Naive thymus-derived CD4-positive, alpha-beta T cell (primary cell): Measurements from ENCODE around the gene APOH. TPM values are rescaled to one million over a fixed set of nuclear protein-coding genes. Genes with fewer than 3 reads are reported as not detected.
A peak's percentile ranks its signal among the peaks of the same experiment; 100 is the strongest.

Experiments
- ATAC-seq: fragments of 150-1000 bp; cut with Tn5 transposase; 2 replicates; pipeline ENCODE4 v1.10.0; 2021; ENCODE audit warnings: mild to moderate bottlenecking, moderate library complexity
- CTCF ChIA-PET: fragments of 350-600 bp; sonication (Branson Sonifier 250); formaldehyde crosslinking; loops from one replicate; lab custom pipeline; 2021; ENCODE audit warnings: antibody characterized with exemption; lab: Charles Lee
- POLR2A ChIA-PET: fragments of 350-600 bp; sonication (Branson Sonifier 250); formaldehyde crosslinking; loops from one replicate; lab custom pipeline; 2021; ENCODE audit warnings: antibody characterized with exemption, inconsistent platforms; lab: Charles Lee
- DNase-seq, 9 donors: peaks; one replicate each; pipeline versions ENCODE4 v3.0.0 to v3.0.0-alpha.2; 2020 to 2022; ENCODE audit warnings: mixed read lengths in 1 of 9
- H3K27ac ChIP-seq: one replicate; pipeline ENCODE4 v1.7.0; 2013; ENCODE audit warnings: mild to moderate bottlenecking, low read depth, low read length, moderate library complexity
- H3K27me3 ChIP-seq, 2 donors: one replicate each; pipeline ENCODE4 v1.7.0; 2013; ENCODE audit warnings: low read length in 2 of 2, mild to moderate bottlenecking in 2 of 2, moderate library complexity in 2 of 2; ENCODE audit not compliant: control insufficient read depth in 2 of 2, insufficient read depth in 2 of 2
- H3K36me3 ChIP-seq, 3 experiments: 1 replicate in 2 of 3; 2 replicates in 1 of 3; pipeline ENCODE4 v1.7.0; 2013; ENCODE audit warnings: low read length in 3 of 3, mild to moderate bottlenecking in 3 of 3, moderate library complexity in 1 of 3; ENCODE audit not compliant: insufficient read depth in 3 of 3, control insufficient read depth in 2 of 3
- H3K4me1 ChIP-seq, 2 donors: one replicate each; pipeline ENCODE4 v1.7.0; 2013; ENCODE audit warnings: low read length in 2 of 2, mild to moderate bottlenecking in 2 of 2, moderate library complexity in 1 of 2; ENCODE audit not compliant: control insufficient read depth in 2 of 2, insufficient read depth in 2 of 2
- H3K4me3 ChIP-seq: 2 replicates; pipeline ENCODE4 v1.7.0; 2013; ENCODE audit warnings: mild to moderate bottlenecking, low read length
- H3K9me3 ChIP-seq, 3 experiments: 1 replicate in 2 of 3; 2 replicates in 1 of 3; pipeline ENCODE4 v1.7.0; 2013; ENCODE audit warnings: low read length in 3 of 3; ENCODE audit not compliant: control insufficient read depth in 2 of 3
- H3K27ac Mint-ChIP-seq, 9 donors: one replicate each; pipeline ENCODE4 v1.8.0; 2020 to 2022; ENCODE audit warnings: mixed read lengths in 9 of 9, mild to moderate bottlenecking in 8 of 9, moderate library complexity in 5 of 9, inconsistent platforms in 2 of 9
- H3K27me3 Mint-ChIP-seq, 5 donors: one replicate each; pipeline ENCODE4 v1.8.0; 2021 to 2022; ENCODE audit warnings: mixed read lengths in 5 of 5, mild to moderate bottlenecking in 1 of 5
- H3K36me3 Mint-ChIP-seq, 5 donors: one replicate each; pipeline ENCODE4 v1.8.0; 2020 to 2022; ENCODE audit warnings: mixed read lengths in 5 of 5, mild to moderate bottlenecking in 3 of 5, inconsistent platforms in 1 of 5
- H3K4me1 Mint-ChIP-seq, 7 donors: one replicate each; pipeline ENCODE4 v1.8.0; 2020 to 2022; ENCODE audit warnings: mixed read lengths in 7 of 7, mild to moderate bottlenecking in 3 of 7, inconsistent platforms in 1 of 7
- H3K4me3 Mint-ChIP-seq, 10 donors: one replicate each; pipeline ENCODE4 v1.8.0; 2020 to 2022; ENCODE audit warnings: mild to moderate bottlenecking in 10 of 10, mixed read lengths in 10 of 10, moderate library complexity in 6 of 10, inconsistent platforms in 2 of 10
- H3K9me3 Mint-ChIP-seq, 11 donors: one replicate each; pipeline ENCODE4 v1.8.0; 2020 to 2022; ENCODE audit warnings: mixed read lengths in 11 of 11, mild to moderate bottlenecking in 4 of 11, inconsistent platforms in 1 of 11, moderate library complexity in 1 of 11
- intact Hi-C, 2 donors: fragments of 100-400 bp; cut with micrococcal nuclease; formaldehyde crosslinking; loops; one replicate each; pipeline ENCODE4 v1.15.1; 2023
- polyA plus RNA-seq, 2 donors: library from polyadenylated mRNA; unstranded; fragments of 300-500 nt; fragmentation: Illumina TruSeq; gene quantifications; one replicate each; pipeline ENCODE4 v1.2.3, GENCODE V29; 2021
- total RNA-seq, 6 experiments: library from RNA in 5 of 6; stranded (reverse) in 5 of 6; gene quantifications; 1 replicate in 5 of 6; 2 replicates in 1 of 6; pipeline ENCODE4 v1.2.3 and lab custom pipeline; 2021 to 2026

Gene APOH
- total and polyA plus RNA-seq, 7 experiments from 2014 or later, result not detected

- POLR2A ChIA-PET, result interaction anchor here (0.7 to 0.9 kb wide), 2 partner anchors 56 to 267 kb away, joined by 3 read pairs; no protein-coding TSS in a partner anchor
These were observed 19.1 kb upstream of the APOH start for GRCh38 chr17:66248285-66248684.

GRCh38 chr17:66241839-66242238 is 12.6 kb upstream of the APOH start:
- Histone ChIP-seq H3K27me3 (no peaks in the 10 kb centered on the region), H3K4me3 (no peak overlapping the region), H3K27ac (no peak overlapping the region), H3K9me3 (no peaks in the 10 kb centered on the region), H3K4me1 (peaks cover 4 to 22% of the 10 kb centered on the region in 2 donors), H3K36me3 (no peaks in the 10 kb centered on the region)
- POLR2A ChIA-PET, result interaction anchor here (0.5 kb wide), 1 partner anchor 1959 kb away, joined by 3 read pairs; no protein-coding TSS in a partner anchor
- Mint-ChIP-seq H3K9me3 (peaks cover 0 to 2% (median 0%) of the 10 kb centered on the region in 11 donors), H3K27ac (peak overlapping the region in 1 of 9 donors; percentile 65), H3K4me1 (peaks cover 2 to 26% (median 21%) of the 10 kb centered on the region in 7 donors), H3K27me3 (peaks cover 0 to 4% (median 0%) of the 10 kb centered on the region in 5 donors), H3K36me3 (no peaks in the 10 kb centered on the region), H3K4me3 (no peak overlapping the region)
- intact Hi-C loops, result no loop called here
- ATAC-seq (no peak), DNase-seq (no peak)
- CTCF ChIA-PET, result interaction anchor here (0.6 to 1.0 kb wide), 2 partner anchors 37 to 42 kb away, joined by 3 read pairs; no protein-coding TSS in a partner anchor

More at GRCh38 chr17:66248285-66248684, 19.1 kb upstream of the APOH start:
- H3K27ac ChIP-seq, result no peak overlapping the region
- H3K36me3 ChIP-seq, result no peaks in the 10 kb centered on the region
- no peak for ATAC-seq
- no peaks in the 10 kb centered on the region for H3K27me3 ChIP-seq
- Mint-ChIP-seq H3K9me3 (peaks cover 0 to 1% (median 0%) of the 10 kb centered on the region in 11 donors), H3K36me3 (no peaks in the 10 kb centered on the region), H3K4me1 (peaks cover 2 to 58% (median 41%) of the 10 kb centered on the region in 7 donors), H3K4me3 (peak overlapping the region in 3 of 10 donors; percentile 17 to 42 (median 25)), H3K27ac (peak overlapping the region in 3 of 9 donors; percentile 54 to 89 (median 68)), H3K27me3 (peaks cover 0 to 2% (median 0%) of the 10 kb centered on the region in 5 donors)
- no peaks in the 10 kb centered on the region for H3K9me3 ChIP-seq
- peaks cover 8 to 27% of the 10 kb centered on the region in 2 donors for H3K4me1 ChIP-seq
- H3K4me3 ChIP-seq, result no peak overlapping the region
- CTCF ChIA-PET, result interaction anchor here (0.6 kb wide), 1 partner anchor 10 kb away, joined by 3 read pairs; no protein-coding TSS in a partner anchor
- intact Hi-C loops, result no loop called here
- DNase-seq, result no peak

DNA sequence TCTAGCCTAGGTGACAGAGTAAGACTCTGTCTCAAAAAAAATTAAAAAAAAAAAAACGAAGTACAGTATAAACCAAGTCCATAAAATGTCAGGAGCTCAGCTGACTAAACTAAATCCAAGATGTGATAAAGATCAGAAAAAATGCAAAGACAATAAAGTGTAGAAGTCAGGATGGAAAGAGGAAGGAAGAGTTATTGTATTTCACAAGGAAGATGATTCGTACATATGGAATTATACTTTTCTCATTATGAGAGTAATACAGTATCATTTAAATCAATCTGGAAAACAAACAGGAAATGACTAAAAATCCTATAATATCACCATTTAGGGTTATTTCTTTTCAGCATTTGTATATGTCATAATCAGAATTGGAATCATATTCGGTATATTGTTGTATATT is 11.4 kb upstream of the APOH start:
- Histone ChIP-seq H3K4me1 (peaks cover 0 to 11% of the 10 kb centered on the region in 2 donors), H3K27ac (no peak overlapping the region), H3K9me3 (no peaks in the 10 kb centered on the region), H3K36me3 (no peaks in the 10 kb centered on the region), H3K4me3 (no peak overlapping the region), H3K27me3 (no peaks in the 10 kb centered on the region)
- Mint-ChIP-seq H3K36me3 (no peaks in the 10 kb centered on the region), H3K4me1 (peaks cover 2 to 17% (median 12%) of the 10 kb centered on the region in 7 donors), H3K27me3 (peaks cover 0 to 4% (median 0%) of the 10 kb centered on the region in 5 donors), H3K27ac (peak overlapping the region in 1 of 9 donors; percentile 13), H3K4me3 (no peak overlapping the region), H3K9me3 (peaks cover 0 to 2% (median 0%) of the 10 kb centered on the region in 11 donors)
- CTCF ChIA-PET, result interaction anchor here (0.6 kb wide), 1 partner anchor 188 kb away, joined by 3 read pairs; no protein-coding TSS in a partner anchor
- POLR2A ChIA-PET, result no interaction called here
- intact Hi-C loops, result no loop called here
- DNase-seq, result no peak
- ATAC-seq, result no peak

- H3K4me1 Mint-ChIP-seq, result peaks cover 0 to 13% (median 7%) of the 10 kb centered on the region in 7 donors
- POLR2A ChIA-PET, result no interaction called here
- Histone ChIP-seq H3K9me3 (no peaks in the 10 kb centered on the region), H3K27me3 (no peaks in the 10 kb centered on the region), H3K36me3 (no peaks in the 10 kb centered on the region), H3K4me3 (no peak overlapping the region), H3K27ac (no peak overlapping the region), H3K4me1 (peaks cover 0 to 5% of the 10 kb centered on the region in 2 donors)
- CTCF ChIA-PET, result no interaction called here
- DNase-seq (no peak), ATAC-seq (no peak)
- no peak overlapping the region for H3K4me3 Mint-ChIP-seq
- intact Hi-C loops, result no loop called here
- no peaks in the 10 kb centered on the region for H3K36me3 Mint-ChIP-seq
- peaks cover 0 to 4% (median 0%) of the 10 kb centered on the region in 5 donors for H3K27me3 Mint-ChIP-seq
- H3K9me3 Mint-ChIP-seq, result peaks cover 0 to 2% (median 0%) of the 10 kb centered on the region in 11 donors
- no peak overlapping the region for H3K27ac Mint-ChIP-seq
These were observed 10.8 kb upstream of the APOH start for GRCh38 chr17:66240013-66240412.

DNA sequence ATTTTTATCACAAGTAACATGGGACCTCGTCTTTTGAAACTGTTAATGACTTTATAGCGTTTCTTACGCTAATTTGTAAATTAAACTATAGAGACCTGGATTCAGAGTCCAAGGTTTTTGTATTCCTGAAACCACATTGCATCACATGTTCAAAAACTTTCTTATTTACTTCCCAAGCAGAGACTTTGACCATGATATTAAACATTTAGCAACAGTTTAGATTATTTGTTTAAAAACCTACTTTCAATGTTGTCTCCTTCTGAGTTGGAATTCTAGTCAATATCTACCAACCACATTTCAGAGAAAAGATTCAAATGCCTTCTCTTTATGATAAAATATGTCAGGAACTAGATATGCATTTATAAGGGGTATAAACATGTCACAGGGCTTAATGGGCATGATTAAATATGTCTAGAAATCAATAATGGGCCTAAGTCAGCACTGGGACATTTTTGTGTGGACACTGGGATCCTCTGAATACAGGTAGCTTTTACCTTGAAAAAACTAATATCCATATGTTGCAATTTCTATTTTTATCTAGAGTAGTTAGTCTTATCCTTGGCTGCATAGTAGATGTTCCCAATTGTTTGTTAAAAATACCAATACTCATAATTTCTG is 6.3 kb upstream of the APOH start:
- no peaks in the 10 kb centered on the region for H3K9me3 ChIP-seq
- no peaks in the 10 kb centered on the region for H3K27me3 ChIP-seq
- Mint-ChIP-seq H3K36me3 (no peaks in the 10 kb centered on the region), H3K27me3 (peaks cover 0 to 9% (median 0%) of the 10 kb centered on the region in 5 donors), H3K27ac (no peak overlapping the region), H3K4me3 (no peak overlapping the region), H3K9me3 (peaks cover 0 to 2% (median 0%) of the 10 kb centered on the region in 11 donors), H3K4me1 (peaks cover 3 to 12% (median 10%) of the 10 kb centered on the region in 7 donors)
- H3K4me1 ChIP-seq, result no peaks in the 10 kb centered on the region
- no peaks in the 10 kb centered on the region for H3K36me3 ChIP-seq
- DNase-seq (no peak), ATAC-seq (no peak)
- ChIA-PET CTCF (no interaction called here), POLR2A (no interaction called here)
- intact Hi-C loops, result no loop called here
- no peak overlapping the region for H3K27ac ChIP-seq
- no peak overlapping the region for H3K4me3 ChIP-seq

- Histone ChIP-seq H3K4me3 (no peak overlapping the region), H3K4me1 (no peaks in the 10 kb centered on the region), H3K36me3 (no peaks in the 10 kb centered on the region), H3K27ac (no peak overlapping the region), H3K27me3 (no peaks in the 10 kb centered on the region), H3K9me3 (no peaks in the 10 kb centered on the region)
- H3K27ac Mint-ChIP-seq, result no peak overlapping the region
- H3K36me3 Mint-ChIP-seq, result no peaks in the 10 kb centered on the region
- ChIA-PET POLR2A (no interaction called here), CTCF (no interaction called here)
- ATAC-seq, result no peak
- H3K27me3 Mint-ChIP-seq, result peaks cover 0 to 13% (median 0%) of the 10 kb centered on the region in 5 donors
- peaks cover 0 to 2% (median 0%) of the 10 kb centered on the region in 11 donors for H3K9me3 Mint-ChIP-seq
- H3K4me3 Mint-ChIP-seq, result no peak overlapping the region
- H3K4me1 Mint-ChIP-seq, result peaks cover 3 to 12% (median 10%) of the 10 kb centered on the region in 7 donors
- no peak for DNase-seq
- intact Hi-C loops, result no loop called here
These were observed 5.4 kb upstream of the APOH start for GRCh38 chr17:66234611-66235010.
